ENCODE measurements around the gene AKAP6. TPM values are rescaled to one million over a fixed set of nuclear protein-coding genes. Genes with fewer than 3 reads are reported as not detected.

The AKAP6 gene
- total RNA-seq, 1 donor from 2014 or later: 3.6 TPM

GRCh38 chr14:32865827-32866376, 536.8 kb downstream of the AKAP6 start:
- Mint-ChIP-seq H3K27ac (ENCODE audit: unreplicated experiment) (no peak overlapping the region), H3K9me3 (ENCODE audit: low read depth) (peaks cover 6% of the 10 kb centered on the region), H3K4me3 (ENCODE audit: unreplicated experiment) (no peak overlapping the region), H3K27me3 (ENCODE audit: low read depth) (peaks cover 12% of the 10 kb centered on the region), H3K36me3 (ENCODE audit: low read depth) (peaks cover 4% of the 10 kb centered on the region), H3K4me1 (ENCODE audit: low read depth) (no peaks in the 10 kb centered on the region)
- no peak for TF ChIP-seq CTCF (IDR thresholded peaks at IDR 0.05)
- no peak for DNase-seq (ENCODE audit: low spot score)

- H3K4me1 Mint-ChIP-seq (ENCODE audit: low read depth): peaks cover 8% of the 10 kb centered on the region
- no peaks in the 10 kb centered on the region for H3K36me3 Mint-ChIP-seq (ENCODE audit: low read depth)
- H3K9me3 Mint-ChIP-seq (ENCODE audit: low read depth): peaks cover 11% of the 10 kb centered on the region
- H3K4me3 Mint-ChIP-seq (ENCODE audit: unreplicated experiment): no peak overlapping the region
- no peak overlapping the region for H3K27ac Mint-ChIP-seq (ENCODE audit: unreplicated experiment)
- H3K27me3 Mint-ChIP-seq (ENCODE audit: low read depth): no peaks in the 10 kb centered on the region
- no peak for DNase-seq (ENCODE audit: low spot score)
- no peak for TF ChIP-seq CTCF (IDR thresholded peaks at IDR 0.05)
These were observed 554.1 kb downstream of the AKAP6 start for GRCh38 chr14:32883188-32883587.

Other genes with a start within 250 kb of the AKAP6 start
- gene RNU6-7, start 127.3 kb upstream of the AKAP6 start, total RNA-seq: not detected in 3 replicates
- not detected in 3 replicates for gene RNU6-8, start 126.0 kb upstream of the AKAP6 start, total RNA-seq

Measured in chondrocyte (in vitro differentiated cells).